HEK293 (cell line): ENCODE results near the gene UBAC2.
"Not testable (repeated sequence)": the region's sequence is repeated elsewhere in the genome, so short reads cannot be mapped to it uniquely, and the experiment has no call there.

Source experiments
- CTCF ChIA-PET: fragments of 350-600 bp; formaldehyde crosslinking; extraction: SDS; loops from one replicate; lab custom pipeline; 2021; ENCODE audit warnings: antibody characterized with exemption; lab: Yijun Ruan, JAX
- POLR2A ChIA-PET: fragments of 300-600 bp; formaldehyde crosslinking; extraction: SDS; loops from one replicate; lab custom pipeline; 2020; ENCODE audit warnings: antibody characterized with exemption, inconsistent platforms; lab: Yijun Ruan, JAX
- H3K27ac ChIP-seq: fragments of 200-500 bp; sonication (Bioruptor generic); 2 replicates; pipeline ENCODE4 v1.5.1; 2014; ENCODE audit warnings: low read depth, low read length, control low read depth, inconsistent platforms; ENCODE audit errors: extremely low read depth
- H3K36me3 ChIP-seq, 2 experiments: fragments of 200-500 bp in 1 of 2; sonication (Bioruptor generic) in 1 of 2; 1 replicate in 1 of 2; 2 replicates in 1 of 2; pipeline ENCODE4 v1.5.1; 2014 to 2017; ENCODE audit warnings: inconsistent platforms in 2 of 2, low read length in 2 of 2; ENCODE audit not compliant: control insufficient read depth in 2 of 2, insufficient read depth in 1 of 2
- H3K4me1 ChIP-seq: fragments of 200-500 bp; sonication (Bioruptor generic); 2 replicates; pipeline ENCODE4 v1.5.1; 2014; ENCODE audit warnings: mild to moderate bottlenecking, low read length, inconsistent platforms; ENCODE audit not compliant: control insufficient read depth, insufficient read depth
- H3K4me3 ChIP-seq: 2 replicates; pipeline ENCODE4 v1.5.1; 2011; ENCODE audit warnings: low read depth, mild to moderate bottlenecking, control low read depth, low read length, moderate library complexity
- H3K9me3 ChIP-seq: fragments of 200-500 bp; sonication (Bioruptor generic); 2 replicates; pipeline ENCODE4 v1.5.1; 2014; ENCODE audit warnings: low read depth, low read length, inconsistent platforms; ENCODE audit not compliant: control insufficient read depth, insufficient read depth
- GFI1B ChIP-seq: fragments of 450-650 bp; formaldehyde crosslinking; IDR thresholded peaks from 2 replicates; pipeline ENCODE4 v1.5.1; 2016; ENCODE audit warnings: missing biosample characterization, missing genetic modification characterization
- SP2 ChIP-seq: fragments of 450-650 bp; formaldehyde crosslinking; IDR thresholded peaks from 2 replicates; pipeline ENCODE4 v1.5.1; 2016; ENCODE audit warnings: missing biosample characterization, missing genetic modification characterization
- WT1 ChIP-seq: fragments of 450-650 bp; formaldehyde crosslinking; IDR thresholded peaks from 2 replicates; pipeline ENCODE4 v1.5.1; 2016; ENCODE audit warnings: missing biosample characterization, missing genetic modification characterization
- YY1 ChIP-seq: fragments of 450-650 bp; formaldehyde crosslinking; IDR thresholded peaks from 2 replicates; pipeline ENCODE4 v1.5.1; 2018; ENCODE audit warnings: missing biosample characterization, missing genetic modification characterization
- ZFHX2 ChIP-seq: fragments of 450-650 bp; formaldehyde crosslinking; conservative IDR thresholded peaks from 2 replicates; pipeline ENCODE4 v1.5.1; 2016; ENCODE audit warnings: missing biosample characterization, missing genetic modification characterization
- ZNF10 ChIP-seq: fragments of 450-650 bp; formaldehyde crosslinking; IDR thresholded peaks from 2 replicates; pipeline ENCODE4 v1.5.1; 2017; ENCODE audit warnings: missing biosample characterization, missing genetic modification characterization
- ZNF184 ChIP-seq: fragments of 450-650 bp; IDR thresholded peaks from 2 replicates; pipeline ENCODE4 v1.5.1; 2018; ENCODE audit warnings: missing biosample characterization, mild to moderate bottlenecking, missing genetic modification characterization
- ZNF202 ChIP-seq: fragments of 450-650 bp; formaldehyde crosslinking; IDR thresholded peaks from 2 replicates; pipeline ENCODE4 v1.5.1; 2016; ENCODE audit warnings: missing biosample characterization, missing genetic modification characterization, borderline replicate concordance
- ZNF211 ChIP-seq: fragments of 450-650 bp; formaldehyde crosslinking; IDR thresholded peaks from 2 replicates; pipeline ENCODE4 v1.5.1; 2016; ENCODE audit warnings: low read depth, missing biosample characterization, missing genetic modification characterization
- ZNF555 ChIP-seq: fragments of 450-650 bp; formaldehyde crosslinking; conservative IDR thresholded peaks from 2 replicates; pipeline ENCODE4 v1.5.1; 2017; ENCODE audit warnings: missing biosample characterization, mild to moderate bottlenecking, missing genetic modification characterization, inconsistent platforms
- ZNF585B ChIP-seq: fragments of 450-650 bp; formaldehyde crosslinking; IDR thresholded peaks from 2 replicates; pipeline ENCODE4 v1.5.1; 2016; ENCODE audit warnings: missing biosample characterization, missing genetic modification characterization
- ZNF654 ChIP-seq: fragments of 450-650 bp; formaldehyde crosslinking; IDR thresholded peaks from 2 replicates; pipeline ENCODE4 v1.5.1; 2016; ENCODE audit warnings: low read depth, missing biosample characterization, missing genetic modification characterization
- ZNF701 ChIP-seq: fragments of 450-650 bp; formaldehyde crosslinking; IDR thresholded peaks from 2 replicates; pipeline ENCODE4 v1.5.1; 2016; ENCODE audit warnings: missing biosample characterization, missing genetic modification characterization
- ZNF747 ChIP-seq: fragments of 450-650 bp; formaldehyde crosslinking; IDR thresholded peaks from 2 replicates; pipeline ENCODE4 v1.5.1; 2016; ENCODE audit warnings: missing biosample characterization, missing genetic modification characterization
- ZNF776 ChIP-seq: fragments of 450-650 bp; formaldehyde crosslinking; IDR thresholded peaks from 2 replicates; pipeline ENCODE4 v1.5.0; 2017; ENCODE audit warnings: missing biosample characterization, missing genetic modification characterization, borderline replicate concordance
- TF ChIP-seq, protein P1 (sequence below): fragments of 450-650 bp; formaldehyde crosslinking; IDR thresholded peaks from 2 replicates; pipeline ENCODE4 v1.5.1; 2017; ENCODE audit warnings: missing biosample characterization, mild to moderate bottlenecking, missing genetic modification characterization, moderate library complexity
- TF ChIP-seq, protein P2 (sequence below): fragments of 450-650 bp; formaldehyde crosslinking; IDR thresholded peaks from 2 replicates; pipeline ENCODE4 v1.5.1; 2016; ENCODE audit warnings: missing biosample characterization, missing genetic modification characterization
- TF ChIP-seq, protein P3 (sequence below): sonication (generic); formaldehyde crosslinking; IDR thresholded peaks from 2 replicates; pipeline ENCODE4 v1.8.1; 2022; ENCODE audit warnings: mild to moderate bottlenecking, moderate library complexity, missing genetic modification reagents
- TF ChIP-seq, protein P4 (sequence below): fragments of 450-650 bp; formaldehyde crosslinking; conservative IDR thresholded peaks from 2 replicates; pipeline ENCODE4 v1.5.1; 2016; ENCODE audit warnings: low read depth, missing biosample characterization, missing genetic modification characterization
- TF ChIP-seq, protein P5 (sequence below): fragments of 450-650 bp; formaldehyde crosslinking; IDR thresholded peaks from 2 replicates; pipeline ENCODE4 v1.5.1; 2017; ENCODE audit warnings: missing biosample characterization, missing genetic modification characterization
- TF ChIP-seq, protein P6 (sequence below): fragments of 450-650 bp; formaldehyde crosslinking; IDR thresholded peaks from 2 replicates; pipeline ENCODE4 v1.5.1; 2016; ENCODE audit warnings: missing biosample characterization, missing genetic modification characterization

The UBAC2 gene

DNA sequence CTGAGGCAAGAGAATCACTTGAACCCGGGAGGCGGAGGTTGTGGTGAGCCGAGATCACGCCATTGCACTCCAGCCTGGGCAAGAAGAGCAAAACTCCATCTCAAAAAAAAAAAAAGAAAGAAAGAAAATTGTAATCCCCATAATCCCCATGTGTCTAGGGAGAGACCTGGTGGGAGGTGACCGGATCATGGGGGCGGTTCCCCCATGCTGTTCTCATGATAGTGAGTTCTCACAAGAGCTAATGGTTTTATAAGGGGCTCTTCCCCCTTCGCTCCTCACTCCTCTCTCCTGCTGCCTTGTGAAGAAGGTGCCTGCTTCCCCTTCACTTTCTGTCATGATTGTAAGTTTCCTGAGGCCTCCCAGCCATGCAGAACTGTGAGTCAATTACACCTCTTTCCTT lies 192.7 kb downstream of the UBAC2 start:
- H3K4me3 ChIP-seq, H3K4me1 ChIP-seq, POLR2A ChIA-PET, H3K36me3 ChIP-seq, H3K27ac ChIP-seq, H3K9me3 ChIP-seq: not testable (repeated sequence)
- TF ChIP-seq ZFHX2 (tag by site-specific recombination) = peak; percentile 27; the same call in 1 of the 2 replicates
- CTCF ChIA-PET = interaction anchor here (0.7 kb wide), 1 partner anchor 297 kb away, joined by 3 read pairs; no protein-coding TSS in a partner anchor

DNA sequence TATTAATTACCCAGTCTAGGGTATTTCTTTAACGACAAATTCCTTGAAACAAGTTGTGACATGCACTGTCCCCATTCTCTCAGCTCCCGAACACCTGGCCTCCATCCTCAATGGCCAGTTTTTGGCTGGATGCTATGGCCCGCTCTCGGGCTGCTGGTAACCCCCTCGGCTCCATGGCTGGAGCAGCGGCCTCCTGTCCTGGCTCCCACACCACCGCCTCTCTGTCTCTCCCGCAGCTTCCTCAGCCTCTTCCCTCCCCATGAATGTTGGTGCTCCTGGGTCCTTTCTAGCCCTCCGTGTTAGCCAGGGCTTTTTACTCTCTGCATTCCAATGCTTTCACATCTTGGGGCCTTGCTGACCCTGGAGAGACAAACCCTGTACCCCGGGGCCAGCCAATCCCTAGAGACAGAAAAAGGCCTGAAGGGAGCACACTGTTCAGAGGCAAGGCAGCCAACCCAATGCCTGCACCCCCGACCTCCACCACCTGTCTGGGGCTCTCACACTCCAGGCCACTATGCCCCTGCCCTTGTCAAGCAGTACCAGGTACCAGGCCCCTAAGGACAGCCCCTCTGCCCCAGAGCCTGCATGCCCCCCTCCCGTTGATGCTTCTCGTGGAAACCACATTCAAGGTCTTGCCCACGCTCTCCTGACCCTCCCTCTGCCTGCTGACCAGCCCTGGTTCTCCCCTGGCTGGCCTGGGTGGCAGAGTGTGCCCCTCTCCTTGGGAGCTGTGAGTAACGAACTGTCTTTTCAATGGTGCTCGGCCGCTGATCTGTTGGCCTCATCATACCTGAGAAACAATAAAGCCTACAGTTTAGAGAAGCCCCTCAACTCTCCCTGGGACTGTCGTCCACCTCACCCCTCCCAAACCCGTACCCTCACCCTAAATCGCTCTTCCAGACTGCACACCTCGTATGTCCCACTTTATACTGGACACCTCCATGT lies 193.4 kb downstream of the UBAC2 start:
- Histone ChIP-seq H3K4me3 (no peak overlapping the region), H3K9me3 (no peaks in the 10 kb centered on the region), H3K27ac (no peak overlapping the region), H3K4me1 (no peaks in the 10 kb centered on the region)
- POLR2A ChIA-PET = no interaction called here
- TF ChIP-seq, protein P1, sequence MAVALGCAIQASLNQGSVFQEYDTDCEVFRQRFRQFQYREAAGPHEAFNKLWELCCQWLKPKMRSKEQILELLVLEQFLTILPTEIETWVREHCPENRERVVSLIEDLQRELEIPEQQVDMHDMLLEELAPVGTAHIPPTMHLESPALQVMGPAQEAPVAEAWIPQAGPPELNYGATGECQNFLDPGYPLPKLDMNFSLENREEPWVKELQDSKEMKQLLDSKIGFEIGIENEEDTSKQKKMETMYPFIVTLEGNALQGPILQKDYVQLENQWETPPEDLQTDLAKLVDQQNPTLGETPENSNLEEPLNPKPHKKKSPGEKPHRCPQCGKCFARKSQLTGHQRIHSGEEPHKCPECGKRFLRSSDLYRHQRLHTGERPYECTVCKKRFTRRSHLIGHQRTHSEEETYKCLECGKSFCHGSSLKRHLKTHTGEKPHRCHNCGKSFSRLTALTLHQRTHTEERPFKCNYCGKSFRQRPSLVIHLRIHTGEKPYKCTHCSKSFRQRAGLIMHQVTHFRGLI (tag by site-specific recombination) = no peak
- TF ChIP-seq, protein P2, sequence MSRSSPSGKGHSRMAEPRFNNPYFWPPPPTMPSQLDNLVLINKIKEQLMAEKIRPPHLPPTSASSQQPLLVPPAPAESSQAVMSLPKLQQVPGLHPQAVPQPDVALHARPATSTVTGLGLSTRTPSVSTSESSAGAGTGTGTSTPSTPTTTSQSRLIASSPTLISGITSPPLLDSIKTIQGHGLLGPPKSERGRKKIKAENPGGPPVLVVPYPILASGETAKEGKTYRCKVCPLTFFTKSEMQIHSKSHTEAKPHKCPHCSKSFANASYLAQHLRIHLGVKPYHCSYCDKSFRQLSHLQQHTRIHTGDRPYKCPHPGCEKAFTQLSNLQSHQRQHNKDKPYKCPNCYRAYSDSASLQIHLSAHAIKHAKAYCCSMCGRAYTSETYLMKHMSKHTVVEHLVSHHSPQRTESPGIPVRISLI (tag by site-specific recombination) = no peak
- TF ChIP-seq ZNF555 (no peak), ZNF184 (tag by site-specific recombination) (no peak), ZNF747 (no peak), ZNF701 (no peak), ZNF202 (tag by site-specific recombination) (no peak), ZNF776 (tag by site-specific recombination) (no peak), SP2 (tag by site-specific recombination) (no peak), YY1 (tag by site-specific recombination) (no peak), ZNF10 (no peak), ZNF211 (no peak), GFI1B (tag by site-specific recombination) (no peak), ZNF585B (tag by site-specific recombination) (no peak), WT1 (tag by site-specific recombination) (no peak), ZNF654 (no peak)
- TF ChIP-seq, protein P3, sequence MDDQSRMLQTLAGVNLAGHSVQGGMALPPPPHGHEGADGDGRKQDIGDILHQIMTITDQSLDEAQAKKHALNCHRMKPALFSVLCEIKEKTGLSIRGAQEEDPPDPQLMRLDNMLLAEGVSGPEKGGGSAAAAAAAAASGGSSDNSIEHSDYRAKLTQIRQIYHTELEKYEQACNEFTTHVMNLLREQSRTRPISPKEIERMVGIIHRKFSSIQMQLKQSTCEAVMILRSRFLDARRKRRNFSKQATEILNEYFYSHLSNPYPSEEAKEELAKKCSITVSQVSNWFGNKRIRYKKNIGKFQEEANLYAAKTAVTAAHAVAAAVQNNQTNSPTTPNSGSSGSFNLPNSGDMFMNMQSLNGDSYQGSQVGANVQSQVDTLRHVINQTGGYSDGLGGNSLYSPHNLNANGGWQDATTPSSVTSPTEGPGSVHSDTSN (CRISPR knock-in tag) = no peak
- TF ChIP-seq, protein P4, sequence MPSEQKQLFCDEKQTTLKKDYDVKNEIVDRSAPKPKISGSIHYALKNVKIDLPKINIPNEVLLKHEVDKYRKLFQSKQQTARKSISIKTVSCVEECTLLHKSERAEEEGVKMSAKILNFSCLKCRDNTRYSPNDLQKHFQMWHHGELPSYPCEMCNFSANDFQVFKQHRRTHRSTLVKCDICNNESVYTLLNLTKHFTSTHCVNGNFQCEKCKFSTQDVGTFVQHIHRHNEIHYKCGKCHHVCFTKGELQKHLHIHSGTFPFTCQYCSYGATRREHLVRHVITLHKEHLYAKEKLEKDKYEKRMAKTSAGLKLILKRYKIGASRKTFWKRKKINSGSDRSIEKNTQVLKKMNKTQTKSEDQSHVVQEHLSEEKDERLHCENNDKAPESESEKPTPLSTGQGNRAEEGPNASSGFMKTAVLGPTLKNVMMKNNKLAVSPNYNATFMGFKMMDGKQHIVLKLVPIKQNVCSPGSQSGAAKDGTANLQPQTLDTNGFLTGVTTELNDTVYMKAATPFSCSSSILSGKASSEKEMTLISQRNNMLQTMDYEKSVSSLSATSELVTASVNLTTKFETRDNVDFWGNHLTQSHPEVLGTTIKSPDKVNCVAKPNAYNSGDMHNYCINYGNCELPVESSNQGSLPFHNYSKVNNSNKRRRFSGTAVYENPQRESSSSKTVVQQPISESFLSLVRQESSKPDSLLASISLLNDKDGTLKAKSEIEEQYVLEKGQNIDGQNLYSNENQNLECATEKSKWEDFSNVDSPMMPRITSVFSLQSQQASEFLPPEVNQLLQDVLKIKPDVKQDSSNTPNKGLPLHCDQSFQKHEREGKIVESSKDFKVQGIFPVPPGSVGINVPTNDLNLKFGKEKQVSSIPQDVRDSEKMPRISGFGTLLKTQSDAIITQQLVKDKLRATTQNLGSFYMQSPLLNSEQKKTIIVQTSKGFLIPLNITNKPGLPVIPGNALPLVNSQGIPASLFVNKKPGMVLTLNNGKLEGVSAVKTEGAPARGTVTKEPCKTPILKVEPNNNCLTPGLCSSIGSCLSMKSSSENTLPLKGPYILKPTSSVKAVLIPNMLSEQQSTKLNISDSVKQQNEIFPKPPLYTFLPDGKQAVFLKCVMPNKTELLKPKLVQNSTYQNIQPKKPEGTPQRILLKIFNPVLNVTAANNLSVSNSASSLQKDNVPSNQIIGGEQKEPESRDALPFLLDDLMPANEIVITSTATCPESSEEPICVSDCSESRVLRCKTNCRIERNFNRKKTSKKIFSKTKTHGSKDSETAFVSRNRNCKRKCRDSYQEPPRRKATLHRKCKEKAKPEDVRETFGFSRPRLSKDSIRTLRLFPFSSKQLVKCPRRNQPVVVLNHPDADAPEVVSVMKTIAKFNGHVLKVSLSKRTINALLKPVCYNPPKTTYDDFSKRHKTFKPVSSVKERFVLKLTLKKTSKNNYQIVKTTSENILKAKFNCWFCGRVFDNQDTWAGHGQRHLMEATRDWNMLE (tag by site-specific recombination) = no peak
- TF ChIP-seq, protein P5, sequence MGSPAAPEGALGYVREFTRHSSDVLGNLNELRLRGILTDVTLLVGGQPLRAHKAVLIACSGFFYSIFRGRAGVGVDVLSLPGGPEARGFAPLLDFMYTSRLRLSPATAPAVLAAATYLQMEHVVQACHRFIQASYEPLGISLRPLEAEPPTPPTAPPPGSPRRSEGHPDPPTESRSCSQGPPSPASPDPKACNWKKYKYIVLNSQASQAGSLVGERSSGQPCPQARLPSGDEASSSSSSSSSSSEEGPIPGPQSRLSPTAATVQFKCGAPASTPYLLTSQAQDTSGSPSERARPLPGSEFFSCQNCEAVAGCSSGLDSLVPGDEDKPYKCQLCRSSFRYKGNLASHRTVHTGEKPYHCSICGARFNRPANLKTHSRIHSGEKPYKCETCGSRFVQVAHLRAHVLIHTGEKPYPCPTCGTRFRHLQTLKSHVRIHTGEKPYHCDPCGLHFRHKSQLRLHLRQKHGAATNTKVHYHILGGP (tag by site-specific recombination) = no peak
- TF ChIP-seq, protein P6, sequence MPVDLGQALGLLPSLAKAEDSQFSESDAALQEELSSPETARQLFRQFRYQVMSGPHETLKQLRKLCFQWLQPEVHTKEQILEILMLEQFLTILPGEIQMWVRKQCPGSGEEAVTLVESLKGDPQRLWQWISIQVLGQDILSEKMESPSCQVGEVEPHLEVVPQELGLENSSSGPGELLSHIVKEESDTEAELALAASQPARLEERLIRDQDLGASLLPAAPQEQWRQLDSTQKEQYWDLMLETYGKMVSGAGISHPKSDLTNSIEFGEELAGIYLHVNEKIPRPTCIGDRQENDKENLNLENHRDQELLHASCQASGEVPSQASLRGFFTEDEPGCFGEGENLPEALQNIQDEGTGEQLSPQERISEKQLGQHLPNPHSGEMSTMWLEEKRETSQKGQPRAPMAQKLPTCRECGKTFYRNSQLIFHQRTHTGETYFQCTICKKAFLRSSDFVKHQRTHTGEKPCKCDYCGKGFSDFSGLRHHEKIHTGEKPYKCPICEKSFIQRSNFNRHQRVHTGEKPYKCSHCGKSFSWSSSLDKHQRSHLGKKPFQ (tag by site-specific recombination) = no peak
- TF ChIP-seq, all 188 proteins: peak for 0
- CTCF ChIA-PET = interaction anchor here (0.7 kb wide), 1 partner anchor 296 kb away, joined by 3 read pairs; no protein-coding TSS in a partner anchor
- H3K36me3 ChIP-seq = no peaks in the 10 kb centered on the region
